Neural cell (in vitro differentiated cells): ENCODE results near the gene MCAT. TPM values are rescaled to one million over a fixed set of nuclear protein-coding genes. Genes with fewer than 3 reads are reported as not detected.

Experiments
- H2AFZ ChIP-seq: fragments of 200-600, 300-800 bp; sonication (generic), shearing (Covaris generic); 2 replicates; pipeline ENCODE4 v1.6.0; 2014; ENCODE audit warnings: low read depth, mild to moderate bottlenecking, antibody characterized with exemption, low read length, moderate library complexity
- H3F3A ChIP-seq: fragments of 200-600 bp; shearing (Covaris generic); 2 replicates; pipeline ENCODE4 v1.6.1; 2016; ENCODE audit warnings: mild to moderate bottlenecking, moderate library complexity, mixed read lengths, antibody characterized with exemption, low read length; ENCODE audit not compliant: insufficient read depth, poor library complexity, severe bottlenecking
- H3K27ac ChIP-seq: fragments of 200-600, 300-800 bp; sonication (generic), shearing (Covaris generic); 2 replicates; pipeline ENCODE4 v1.5.1; 2014; ENCODE audit warnings: mild to moderate bottlenecking, low read length, moderate library complexity
- H3K27me3 ChIP-seq: fragments of 300-800, 200-600 bp; sonication (generic), shearing (Covaris generic); 2 replicates; pipeline ENCODE4 v1.6.0; 2014; ENCODE audit warnings: mild to moderate bottlenecking, low read depth, low read length, moderate library complexity; ENCODE audit not compliant: insufficient read depth
- H3K36me3 ChIP-seq: fragments of 300-800, 200-600 bp; sonication (generic), shearing (Covaris generic); 2 replicates; pipeline ENCODE4 v1.5.1; 2014; ENCODE audit warnings: mild to moderate bottlenecking, antibody characterized with exemption, low read length, moderate library complexity; ENCODE audit not compliant: insufficient read depth
- H3K4me2 ChIP-seq: fragments of 300-800, 200-600 bp; sonication (generic), shearing (Covaris generic); 2 replicates; pipeline ENCODE4 v1.6.0; 2014; ENCODE audit warnings: mild to moderate bottlenecking, low read length
- H3K4me3 ChIP-seq: fragments of 300-800, 200-600 bp; sonication (generic), shearing (Covaris generic); 2 replicates; pipeline ENCODE4 v1.5.1; 2014; ENCODE audit warnings: mild to moderate bottlenecking, low read length, moderate library complexity
- H3K79me2 ChIP-seq: fragments of 200-600 bp; shearing (Covaris generic); replicated peaks from 2 replicates; pipeline ENCODE4 v1.6.0; 2014; ENCODE audit warnings: mild to moderate bottlenecking, low read length, moderate library complexity; ENCODE audit not compliant: insufficient read depth
- H3K9ac ChIP-seq: fragments of 300-800, 200-600 bp; sonication (generic), shearing (Covaris generic); 2 replicates; pipeline ENCODE4 v1.6.1; 2016; ENCODE audit warnings: mild to moderate bottlenecking, low read length, mixed read lengths
- H3K9me2 ChIP-seq: fragments of 200-600 bp; shearing (Covaris generic); 2 replicates; pipeline ENCODE4 v1.6.1; 2016; ENCODE audit warnings: mild to moderate bottlenecking, low read length, mixed read lengths; ENCODE audit not compliant: insufficient read depth
- H3K9me3 ChIP-seq: fragments of 200-600, 300-800 bp; sonication (generic), shearing (Covaris generic); 2 replicates; pipeline ENCODE4 v1.6.1; 2016; ENCODE audit warnings: mild to moderate bottlenecking, mixed run types, low read length, moderate library complexity, mixed read lengths
- H4K20me1 ChIP-seq: fragments of 200-600 bp; shearing (Covaris generic); 2 replicates; pipeline ENCODE4 v1.6.1; 2016; ENCODE audit warnings: mild to moderate bottlenecking, mixed run types; ENCODE audit not compliant: insufficient read depth
- EP300 ChIP-seq: fragments of 450-650 bp; conservative IDR thresholded peaks from 2 replicates; pipeline ENCODE4 v1.6.1; 2014; ENCODE audit warnings: antibody characterized with exemption, mild to moderate bottlenecking, moderate library complexity; ENCODE audit not compliant: poor library complexity, severe bottlenecking
- EZH2 ChIP-seq: fragments of 200-600, 300-800 bp; shearing (Covaris generic), sonication (generic); IDR thresholded peaks from 2 replicates; pipeline ENCODE4 v1.6.1; 2014; ENCODE audit warnings: antibody characterized with exemption, low read length, borderline replicate concordance, mild to moderate bottlenecking; ENCODE audit not compliant: insufficient read depth, poor library complexity, severe bottlenecking
- MXI1 ChIP-seq: fragments of 450-650 bp; conservative IDR thresholded peaks from 2 replicates; pipeline ENCODE4 v1.6.1; 2014; ENCODE audit warnings: antibody characterized with exemption, mild to moderate bottlenecking; ENCODE audit not compliant: poor library complexity, severe bottlenecking
- POLR2AphosphoS5 ChIP-seq: IDR thresholded peaks from 2 replicates; pipeline ENCODE4 v1.6.1; 2012
- RAD21 ChIP-seq: fragments of 450-650 bp; conservative IDR thresholded peaks from 2 replicates; pipeline ENCODE4 v1.6.1; 2014; ENCODE audit warnings: antibody characterized with exemption, mild to moderate bottlenecking, moderate library complexity
- SMC3 ChIP-seq: fragments of 450-650 bp; conservative IDR thresholded peaks from 2 replicates; pipeline ENCODE4 v1.6.1; 2014; ENCODE audit warnings: antibody characterized with exemption, mild to moderate bottlenecking, moderate library complexity; ENCODE audit not compliant: poor library complexity
- TAF1 ChIP-seq: IDR thresholded peaks from 2 replicates; pipeline ENCODE4 v1.6.1; 2012; ENCODE audit warnings: low read depth
- polyA plus RNA-seq: library from polyadenylated mRNA; depleted of rRNA; stranded (reverse); fragments of >200 nt; gene quantifications from 2 replicates; pipeline ENCODE4 v1.2.3, GENCODE V29; 2014
- TF ChIP-seq, protein P1 (sequence below): IDR thresholded peaks from 2 replicates; pipeline ENCODE4 v1.6.1; 2012; ENCODE audit warnings: borderline replicate concordance
- TF ChIP-seq, protein P2 (sequence below): fragments of 450-650 bp; IDR thresholded peaks from 2 replicates; pipeline ENCODE4 v1.5.1; 2014; ENCODE audit warnings: antibody characterized with exemption, mild to moderate bottlenecking, moderate library complexity; ENCODE audit not compliant: poor library complexity, severe bottlenecking

MCAT gene
- polyA plus RNA-seq, 1 donor from 2014 or later: 46.8 TPM

DNA sequence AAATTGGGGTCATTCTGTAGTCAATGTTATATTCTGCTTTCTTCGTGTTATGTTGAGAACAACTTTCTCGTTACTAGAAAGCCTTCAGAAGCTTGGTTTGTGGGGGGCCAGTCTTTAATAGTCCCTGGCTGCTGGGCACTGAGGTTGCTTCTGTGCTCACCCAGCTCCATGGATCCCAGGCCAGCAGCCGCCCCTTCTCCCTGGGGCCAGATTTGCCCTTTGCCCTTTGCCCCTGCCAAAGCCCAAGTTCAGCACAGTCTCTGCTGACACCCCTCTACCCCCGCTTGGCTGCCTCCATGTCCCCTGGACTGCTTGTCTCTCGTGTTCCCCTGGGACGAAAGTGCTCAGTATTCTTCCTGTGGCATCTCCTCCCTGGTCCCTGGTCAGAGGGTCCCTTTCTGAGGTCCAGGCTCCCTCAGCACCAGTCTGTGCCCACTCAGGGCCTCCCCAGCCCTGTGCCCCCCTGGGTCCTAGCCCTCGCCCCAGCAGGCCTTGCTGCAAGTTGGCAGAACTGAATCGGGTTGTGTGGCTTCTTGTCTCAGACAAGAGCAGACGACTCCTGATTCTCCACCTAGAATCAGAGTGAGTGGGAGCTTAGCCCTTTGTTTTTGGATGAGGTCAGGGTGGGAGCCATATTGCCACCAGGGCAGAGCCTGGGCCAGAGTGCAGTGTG is 14.8 kb upstream of the MCAT start:
- no peaks in the 10 kb centered on the region for H3K79me2 ChIP-seq
- H3K9me2 ChIP-seq: no peaks in the 10 kb centered on the region
- H4K20me1 ChIP-seq: no peaks in the 10 kb centered on the region
- no peaks in the 10 kb centered on the region for H3K9me3 ChIP-seq
- no peaks in the 10 kb centered on the region for H3K27me3 ChIP-seq
- no peaks in the 10 kb centered on the region for H3K36me3 ChIP-seq
- no peak overlapping the region for H3K4me3 ChIP-seq
- H2AFZ ChIP-seq: no peak overlapping the region
- TF ChIP-seq RAD21: no peak
- TF ChIP-seq EZH2: no peak
- TF ChIP-seq, protein P1, sequence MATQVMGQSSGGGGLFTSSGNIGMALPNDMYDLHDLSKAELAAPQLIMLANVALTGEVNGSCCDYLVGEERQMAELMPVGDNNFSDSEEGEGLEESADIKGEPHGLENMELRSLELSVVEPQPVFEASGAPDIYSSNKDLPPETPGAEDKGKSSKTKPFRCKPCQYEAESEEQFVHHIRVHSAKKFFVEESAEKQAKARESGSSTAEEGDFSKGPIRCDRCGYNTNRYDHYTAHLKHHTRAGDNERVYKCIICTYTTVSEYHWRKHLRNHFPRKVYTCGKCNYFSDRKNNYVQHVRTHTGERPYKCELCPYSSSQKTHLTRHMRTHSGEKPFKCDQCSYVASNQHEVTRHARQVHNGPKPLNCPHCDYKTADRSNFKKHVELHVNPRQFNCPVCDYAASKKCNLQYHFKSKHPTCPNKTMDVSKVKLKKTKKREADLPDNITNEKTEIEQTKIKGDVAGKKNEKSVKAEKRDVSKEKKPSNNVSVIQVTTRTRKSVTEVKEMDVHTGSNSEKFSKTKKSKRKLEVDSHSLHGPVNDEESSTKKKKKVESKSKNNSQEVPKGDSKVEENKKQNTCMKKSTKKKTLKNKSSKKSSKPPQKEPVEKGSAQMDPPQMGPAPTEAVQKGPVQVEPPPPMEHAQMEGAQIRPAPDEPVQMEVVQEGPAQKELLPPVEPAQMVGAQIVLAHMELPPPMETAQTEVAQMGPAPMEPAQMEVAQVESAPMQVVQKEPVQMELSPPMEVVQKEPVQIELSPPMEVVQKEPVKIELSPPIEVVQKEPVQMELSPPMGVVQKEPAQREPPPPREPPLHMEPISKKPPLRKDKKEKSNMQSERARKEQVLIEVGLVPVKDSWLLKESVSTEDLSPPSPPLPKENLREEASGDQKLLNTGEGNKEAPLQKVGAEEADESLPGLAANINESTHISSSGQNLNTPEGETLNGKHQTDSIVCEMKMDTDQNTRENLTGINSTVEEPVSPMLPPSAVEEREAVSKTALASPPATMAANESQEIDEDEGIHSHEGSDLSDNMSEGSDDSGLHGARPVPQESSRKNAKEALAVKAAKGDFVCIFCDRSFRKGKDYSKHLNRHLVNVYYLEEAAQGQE: no peak
- TF ChIP-seq, protein P2, sequence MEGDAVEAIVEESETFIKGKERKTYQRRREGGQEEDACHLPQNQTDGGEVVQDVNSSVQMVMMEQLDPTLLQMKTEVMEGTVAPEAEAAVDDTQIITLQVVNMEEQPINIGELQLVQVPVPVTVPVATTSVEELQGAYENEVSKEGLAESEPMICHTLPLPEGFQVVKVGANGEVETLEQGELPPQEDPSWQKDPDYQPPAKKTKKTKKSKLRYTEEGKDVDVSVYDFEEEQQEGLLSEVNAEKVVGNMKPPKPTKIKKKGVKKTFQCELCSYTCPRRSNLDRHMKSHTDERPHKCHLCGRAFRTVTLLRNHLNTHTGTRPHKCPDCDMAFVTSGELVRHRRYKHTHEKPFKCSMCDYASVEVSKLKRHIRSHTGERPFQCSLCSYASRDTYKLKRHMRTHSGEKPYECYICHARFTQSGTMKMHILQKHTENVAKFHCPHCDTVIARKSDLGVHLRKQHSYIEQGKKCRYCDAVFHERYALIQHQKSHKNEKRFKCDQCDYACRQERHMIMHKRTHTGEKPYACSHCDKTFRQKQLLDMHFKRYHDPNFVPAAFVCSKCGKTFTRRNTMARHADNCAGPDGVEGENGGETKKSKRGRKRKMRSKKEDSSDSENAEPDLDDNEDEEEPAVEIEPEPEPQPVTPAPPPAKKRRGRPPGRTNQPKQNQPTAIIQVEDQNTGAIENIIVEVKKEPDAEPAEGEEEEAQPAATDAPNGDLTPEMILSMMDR: no peak
- TF ChIP-seq TAF1: no peak
- no peak for TF ChIP-seq POLR2AphosphoS5
- no peak for TF ChIP-seq MXI1
- TF ChIP-seq EP300: no peak
- no peak for TF ChIP-seq SMC3
- no peak overlapping the region for H3K9ac ChIP-seq
- H3K4me2 ChIP-seq: no peak overlapping the region
- no peaks in the 10 kb centered on the region for H3F3A ChIP-seq
- no peak overlapping the region for H3K27ac ChIP-seq

DNA sequence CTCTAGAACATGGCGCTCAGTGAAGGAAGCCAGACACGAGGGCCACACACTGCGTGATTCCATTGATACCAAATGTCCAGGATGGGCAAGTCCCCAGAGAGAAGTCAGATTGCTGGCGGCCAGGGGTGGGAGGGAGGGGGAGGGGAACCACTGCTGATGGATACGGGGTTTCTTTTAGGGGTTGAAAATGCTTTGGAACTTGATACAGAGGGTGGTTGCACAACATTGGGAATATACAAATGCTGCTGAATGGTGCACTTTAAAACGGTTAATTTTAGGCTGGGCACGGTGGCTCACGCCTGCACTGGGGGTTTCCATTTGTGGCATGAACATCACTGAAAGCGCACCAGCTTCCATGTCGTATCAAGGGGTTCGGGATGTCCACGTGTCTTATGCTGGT is 13.2 kb upstream of the MCAT start:
- Histone ChIP-seq H3K9ac (no peak overlapping the region), H3K36me3 (no peaks in the 10 kb centered on the region), H2AFZ (no peak overlapping the region), H3K27me3 (peaks cover 11% of the 10 kb centered on the region), H3K9me3 (no peaks in the 10 kb centered on the region), H4K20me1 (no peaks in the 10 kb centered on the region), H3F3A (no peaks in the 10 kb centered on the region), H3K9me2 (no peaks in the 10 kb centered on the region), H3K4me3 (no peak overlapping the region), H3K79me2 (no peaks in the 10 kb centered on the region), H3K4me2 (no peak overlapping the region), H3K27ac (no peak overlapping the region)
- TF ChIP-seq, protein P1: no peak
- TF ChIP-seq SMC3 (no peak), EZH2 (no peak), RAD21 (no peak), POLR2AphosphoS5 (no peak), EP300 (no peak), MXI1 (no peak), TAF1 (no peak)
- TF ChIP-seq, protein P2: no peak
